ENCODE results near the gene JSRP1.

- no peak for TF ChIP-seq CTCF (conservative IDR thresholded peaks at IDR 0.05 in 1 of 2, IDR thresholded peaks at IDR 0.05 in 1 of 2; ENCODE audit: low read depth in 1 of 2, low read length in 2 of 2)
- TF ChIP-seq EZH2 (IDR thresholded peaks at IDR 0.05; ENCODE audit: low read length, missing control alignments) = no peak
Observed at GRCh38 chr19:2249010-2249866, 7.0 kb downstream of the JSRP1 start, which contains the start of gene AMH.

All from fibroblast of lung (primary cell).